OCI-M2 (cell line): ENCODE data around the gene TTC16.
"Not testable (repeated sequence)": the region's sequence is repeated elsewhere in the genome, so short reads cannot be mapped to it uniquely, and the experiment has no call there.

Experiments
- DNase-seq: peaks from one replicate; lab custom pipeline; 2025; ENCODE audit not compliant: unreplicated experiment; lab: John Stamatoyannopoulos, UW

TTC16 gene

DNA sequence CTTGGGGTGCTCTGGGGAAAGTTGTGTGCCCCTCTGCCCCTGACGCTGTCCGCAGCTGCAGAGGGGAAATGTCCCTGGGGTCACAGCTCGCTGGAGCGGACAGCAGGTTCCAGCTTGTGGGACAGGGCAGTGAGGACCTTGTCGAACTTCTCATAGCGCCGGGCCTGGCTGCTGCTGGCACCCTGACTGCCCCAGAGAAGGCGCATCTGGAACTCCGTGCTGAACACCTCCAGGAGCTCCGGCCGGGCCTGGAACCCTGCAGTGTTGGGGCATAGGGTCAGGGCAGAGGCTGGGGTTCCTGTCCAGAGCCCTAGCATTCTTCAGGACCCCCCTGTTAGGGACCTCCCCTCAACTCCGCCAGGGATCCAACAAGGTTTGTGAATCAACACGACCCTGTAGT is 22.8 kb downstream of the TTC16 start:
- no peak for DNase-seq

- no peak for DNase-seq
Observed at GRCh38 chr9:127739614-127740330, 23.9 kb downstream of the TTC16 start.

DNA sequence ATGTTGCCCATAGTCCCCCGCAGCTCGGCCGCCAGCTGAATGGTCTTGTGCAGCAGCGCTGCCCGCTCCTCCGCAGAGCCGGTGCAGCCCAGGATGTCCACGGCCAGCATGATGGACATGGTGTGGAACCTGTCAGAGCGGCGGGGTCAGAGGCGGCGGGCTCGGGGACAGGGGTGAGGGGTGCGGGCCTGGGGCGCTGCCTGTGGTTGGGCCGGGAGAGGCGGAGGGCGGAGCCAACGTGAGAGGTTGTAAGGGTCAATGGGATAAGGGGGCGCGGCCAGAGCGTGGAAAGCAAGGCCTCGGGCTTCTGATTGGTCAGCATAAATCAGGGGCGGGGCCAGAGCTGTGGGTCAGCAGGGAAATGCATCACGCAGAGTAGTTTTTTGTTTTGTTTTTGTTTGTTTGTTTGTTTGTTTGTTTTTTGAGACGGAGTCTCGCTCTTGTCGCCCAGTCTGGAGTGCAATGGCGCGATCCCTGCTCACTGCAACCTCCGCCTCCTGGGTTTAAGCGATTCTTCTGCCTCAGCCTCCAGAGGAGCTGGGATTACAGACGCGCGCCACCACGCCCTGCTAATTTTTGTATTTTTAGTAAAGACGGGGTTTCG is 26.1 kb downstream of the TTC16 start:
- no peak for DNase-seq

DNA sequence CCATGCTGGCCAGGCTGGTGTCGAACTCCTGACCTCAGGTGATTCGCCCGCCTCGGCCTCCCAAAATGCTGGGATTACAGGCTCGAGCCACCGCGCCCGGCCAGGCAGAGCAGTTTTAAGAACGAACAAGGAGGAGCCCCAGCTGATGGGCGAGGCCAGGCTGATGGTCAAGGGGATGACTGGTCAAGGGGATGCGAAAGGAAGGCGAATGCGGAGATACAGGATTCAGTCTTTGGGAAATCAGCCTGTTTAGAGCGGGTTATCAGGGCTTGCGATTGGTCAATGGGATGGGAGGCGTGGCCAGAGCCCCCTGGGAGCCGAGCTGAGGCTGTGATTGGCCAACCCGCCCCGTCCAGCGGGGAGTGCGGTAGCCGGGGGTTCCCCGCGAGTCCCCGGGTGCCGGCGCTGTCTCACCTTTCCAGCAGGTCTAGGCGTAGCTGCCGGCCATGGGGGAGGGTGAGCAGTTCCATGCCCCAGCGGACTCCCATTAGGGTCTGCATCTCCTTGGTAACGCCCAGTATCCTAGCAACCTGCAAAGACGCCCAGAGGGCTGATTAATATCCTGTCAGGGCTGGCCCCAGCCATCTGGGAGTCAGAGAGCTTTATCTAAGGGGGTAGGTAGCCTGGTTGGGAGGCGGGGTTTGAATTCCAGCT is 26.7 kb downstream of the TTC16 start:
- DNase-seq = no peak

- DNase-seq = no peak
Observed at GRCh38 chr9:127744398-127745110, 28.7 kb downstream of the TTC16 start.

DNA sequence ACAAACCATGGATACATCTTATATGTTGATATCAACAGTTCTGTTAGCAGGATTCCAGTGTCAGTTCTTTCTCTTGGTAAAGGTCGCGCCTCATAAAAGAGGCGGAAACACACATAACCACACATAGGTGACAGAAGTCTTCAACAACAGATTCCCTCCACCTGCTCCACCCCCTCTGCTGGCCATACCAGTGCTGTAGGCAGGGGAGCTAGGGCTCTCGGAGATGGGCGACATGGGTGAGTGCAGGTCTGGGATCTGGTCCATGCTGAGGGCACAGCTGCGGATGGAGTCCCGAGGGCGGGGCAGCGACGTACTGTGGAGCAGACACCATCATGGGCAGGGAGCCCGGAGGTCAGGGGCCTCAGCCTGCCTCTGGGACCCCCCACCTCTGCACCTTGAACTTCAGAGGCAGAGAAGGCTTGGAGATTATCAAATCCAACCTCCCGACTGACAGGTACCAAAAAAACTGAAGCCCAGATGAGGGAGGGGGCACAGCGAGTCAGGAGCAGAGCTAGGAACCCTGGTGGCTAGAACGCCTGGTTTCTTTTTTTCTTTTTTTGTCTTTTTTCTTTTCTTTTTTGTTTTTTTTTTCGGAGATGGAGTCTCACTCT is 31.2 kb downstream of the TTC16 start:
- no peak for DNase-seq

GRCh38 chr9:127749090-127749787 is 33.4 kb downstream of the TTC16 start:
- DNase-seq = no peak

DNA sequence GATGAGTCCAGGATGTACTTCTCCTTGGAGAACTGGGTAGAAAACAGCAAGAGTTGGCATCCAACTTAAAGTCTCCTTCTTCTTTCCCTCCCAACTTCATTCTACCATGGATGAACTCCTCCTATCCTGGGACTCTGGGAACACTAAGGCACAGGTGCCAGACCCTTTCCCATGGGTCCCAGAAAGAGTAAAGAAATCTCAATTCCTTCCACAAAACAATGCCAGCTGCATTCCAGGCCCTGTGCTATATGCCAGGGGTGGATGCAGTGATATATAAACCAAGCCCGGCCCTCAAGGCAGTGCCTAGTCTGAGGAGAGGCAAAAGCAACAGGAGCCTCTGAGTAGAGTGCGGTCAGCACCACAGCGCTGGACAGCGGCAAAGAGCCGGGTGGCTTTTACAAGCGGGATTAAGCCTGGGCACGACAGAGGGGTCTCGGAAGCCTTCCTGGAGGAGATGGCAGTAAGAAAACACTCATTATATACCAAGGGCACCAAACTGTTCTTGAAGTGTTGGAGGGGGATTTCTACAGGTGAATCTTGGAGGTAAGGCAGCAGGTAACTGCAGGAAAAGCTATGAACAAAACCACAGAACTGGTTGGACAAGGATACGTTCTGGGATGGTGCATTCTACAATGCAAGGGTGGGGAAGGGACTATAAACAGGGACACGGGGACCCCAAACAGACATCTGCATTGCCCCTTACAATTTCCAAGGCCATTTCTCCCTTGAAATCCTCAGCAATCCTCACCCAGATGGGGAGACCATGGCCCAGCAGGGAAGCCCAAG is 35.6 kb downstream of the TTC16 start:
- DNase-seq = no peak

DNA sequence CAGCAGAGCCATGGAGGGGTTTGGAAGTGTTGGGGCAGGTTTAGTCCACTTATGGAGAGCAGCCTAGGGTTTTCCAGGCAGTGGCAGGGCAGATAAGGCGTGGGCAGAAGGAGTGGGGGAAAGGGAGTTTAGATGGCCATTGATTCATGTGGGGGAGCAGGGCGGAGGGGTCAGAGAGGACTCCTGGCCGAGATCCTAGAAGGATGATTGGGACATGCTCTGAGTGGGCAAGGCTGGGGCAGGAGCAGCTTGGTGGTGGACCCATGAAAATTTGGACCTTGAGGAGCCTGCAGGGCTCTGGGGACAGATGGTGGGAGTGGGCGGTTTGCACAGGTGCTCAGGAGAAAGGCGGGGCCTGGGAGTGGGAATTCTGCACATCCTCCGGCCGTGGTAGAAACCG is 37.3 kb downstream of the TTC16 start:
- DNase-seq = no peak

- DNase-seq = no peak
Observed at GRCh38 chr9:127753622-127754021, 37.7 kb downstream of the TTC16 start.

DNA sequence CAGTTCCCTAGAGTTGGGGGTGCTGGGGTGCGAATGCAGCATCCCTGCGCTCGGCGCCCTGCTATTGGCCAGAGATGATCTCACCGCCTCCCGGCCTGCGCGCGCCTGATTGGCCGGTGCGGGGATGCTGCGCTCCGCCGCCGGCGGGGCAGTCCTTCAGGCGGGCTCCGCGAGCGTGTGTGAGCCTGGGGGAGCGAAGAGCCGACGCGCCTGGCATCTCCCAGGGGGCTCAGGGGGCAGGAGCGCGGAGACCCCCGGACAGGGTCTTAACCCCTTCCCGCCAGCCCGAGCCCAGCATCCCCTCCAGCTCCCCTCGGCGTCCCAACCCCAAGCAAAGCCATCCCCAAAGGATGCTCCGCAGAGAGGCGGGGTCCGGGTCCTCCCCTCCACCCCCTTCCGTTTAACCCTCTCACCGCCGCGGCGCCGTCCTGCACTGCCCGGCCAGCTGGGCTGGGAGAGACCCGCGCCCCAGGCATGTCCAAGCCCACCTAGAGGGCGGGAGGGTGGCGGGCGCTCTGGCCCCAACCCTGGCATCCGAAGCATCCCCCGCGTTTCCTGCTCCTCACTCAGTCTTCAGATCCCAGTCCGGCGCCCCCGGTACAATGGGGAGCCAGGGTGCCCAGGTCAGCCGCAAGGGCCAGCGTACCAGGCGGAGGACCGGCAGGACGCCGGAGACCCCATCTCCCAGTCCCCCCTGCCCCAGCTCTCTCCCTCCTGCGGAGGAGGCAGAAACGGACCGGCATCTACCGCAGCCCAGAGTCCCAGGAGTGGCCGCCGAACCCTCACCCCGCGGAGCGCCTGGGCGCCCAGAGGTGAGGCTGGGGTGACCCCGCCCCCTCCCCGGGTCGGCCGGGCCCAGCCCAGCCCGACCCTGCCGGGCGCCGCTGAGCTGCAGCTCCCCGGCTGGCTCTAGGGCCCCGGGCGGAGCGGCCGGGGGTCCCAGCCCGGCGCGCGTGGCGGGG is 38.5 kb downstream of the TTC16 start:
- no peak for DNase-seq

GRCh38 chr9:127755061-127756060 is 39.5 kb downstream of the TTC16 start:
- DNase-seq = no peak

DNA sequence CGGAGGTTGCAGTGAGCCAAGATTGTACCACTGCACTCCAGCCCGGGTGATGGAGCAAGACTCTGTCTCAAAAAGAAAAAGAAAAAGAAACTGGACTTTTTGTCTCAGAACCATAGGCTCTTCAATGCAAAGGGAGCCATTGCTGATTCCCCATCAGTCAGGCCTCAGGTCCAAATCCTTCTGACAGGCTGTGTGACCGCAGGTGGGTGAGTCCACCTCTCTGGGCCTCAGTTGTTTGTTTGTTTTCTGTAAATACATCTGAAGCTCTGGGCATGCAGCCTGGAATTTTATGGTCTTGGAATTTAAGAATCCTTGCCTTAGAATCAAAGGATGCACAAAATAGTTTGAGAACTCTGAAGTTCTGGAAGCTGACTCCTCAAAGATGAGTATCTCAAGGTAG is 40.4 kb downstream of the TTC16 start:
- no peak for DNase-seq

DNA sequence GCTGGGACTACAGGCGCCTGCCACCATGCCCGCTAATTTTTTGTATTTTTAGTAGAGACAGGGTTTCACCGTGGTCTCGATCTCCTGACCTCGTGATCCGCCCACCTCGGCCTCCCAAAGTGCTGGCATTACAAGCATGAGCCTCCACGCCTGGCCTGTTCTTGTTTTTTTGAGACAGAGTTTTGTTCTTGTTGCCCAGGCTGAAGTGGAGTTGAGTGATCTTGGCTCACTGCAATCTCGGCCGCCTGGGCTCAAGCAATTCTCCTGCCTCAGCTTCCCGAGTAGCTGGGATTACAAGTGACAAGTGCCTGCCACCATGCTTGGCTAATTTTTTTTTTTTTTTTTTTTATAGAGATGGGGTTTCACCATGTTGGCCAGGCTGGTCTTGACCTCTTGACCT is 40.9 kb downstream of the TTC16 start:
- DNase-seq = not testable (repeated sequence)

- DNase-seq = no peak
Observed at GRCh38 chr9:127758843-127759242, 43.0 kb downstream of the TTC16 start.

DNA sequence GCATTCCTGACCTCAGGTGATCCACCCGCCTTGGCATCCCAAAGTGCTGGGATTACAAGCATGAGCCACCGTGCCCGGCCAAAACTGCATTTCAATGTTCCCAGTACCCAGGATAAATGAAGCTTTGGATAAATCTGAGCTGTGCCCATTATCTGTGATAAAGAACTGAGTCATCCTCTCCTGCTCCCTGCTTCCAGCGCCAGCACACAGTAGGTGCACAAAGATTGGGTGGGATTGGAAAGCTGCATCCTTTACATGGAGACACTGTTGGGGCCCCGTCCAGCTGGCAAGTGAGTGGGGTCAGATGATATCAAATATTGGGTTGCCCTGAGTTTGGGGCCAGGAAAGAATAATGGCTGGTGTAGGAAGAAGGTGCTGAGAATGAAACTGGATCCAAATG is 45.2 kb downstream of the TTC16 start:
- DNase-seq = no peak

- no peak for DNase-seq
Observed at GRCh38 chr9:127761491-127761956, 45.6 kb downstream of the TTC16 start.
